Stimulated activated CD4-positive, alpha-beta T cell treated with anti-CD3 and anti-CD28 coated beads, TNF-alpha, amount 100 ng/mL, for 4 hours (primary cell): ENCODE results near the gene HINT2.

Source experiments
- DNase-seq, 3 experiments: peaks; one replicate each; pipeline ENCODE4 v3.0.0-alpha.2; 2020; ENCODE audit warnings: low read depth in 3 of 3

HINT2 gene

GRCh38 chr9:35814841-35815543 lies at the start of gene HINT2:
Gene HINT2 (minus strand): TSS chr9:35815042. CDS start chr9:35814979, 63 bp downstream.
- DNase-seq = peak; percentile 92 to 96 (median 95)

GRCh38 chr9:35863583-35863982 lies 48.7 kb upstream of the HINT2 start:
- no peak for DNase-seq

- DNase-seq = no peak
Observed at GRCh38 chr9:35862328-35862727, 47.5 kb upstream of the HINT2 start.

GRCh38 chr9:35861161-35861897 lies 46.5 kb upstream of the HINT2 start:
- no peak for DNase-seq

- no peak for DNase-seq
Observed at GRCh38 chr9:35859990-35860339, 45.1 kb upstream of the HINT2 start.

- DNase-seq = no peak
Observed at GRCh38 chr9:35859310-35859989, 44.6 kb upstream of the HINT2 start.

- DNase-seq = no peak
Observed at GRCh38 chr9:35858458-35858857, 43.6 kb upstream of the HINT2 start.

- no peak for DNase-seq
Observed at GRCh38 chr9:35856882-35857281, 42.0 kb upstream of the HINT2 start.

GRCh38 chr9:35856206-35856605 lies 41.4 kb upstream of the HINT2 start:
- DNase-seq = no peak

- no peak for DNase-seq
Observed at GRCh38 chr9:35854091-35854762, 39.4 kb upstream of the HINT2 start.

- no peak for DNase-seq
Observed at GRCh38 chr9:35852876-35853865, 38.3 kb upstream of the HINT2 start.

GRCh38 chr9:35852267-35852815 lies 37.5 kb upstream of the HINT2 start:
- no peak for DNase-seq

- DNase-seq = no peak
Observed at GRCh38 chr9:35847792-35848572, 33.1 kb upstream of the HINT2 start.

- DNase-seq = no peak
Observed at GRCh38 chr9:35845824-35846771, 31.3 kb upstream of the HINT2 start.

- no peak for DNase-seq
Observed at GRCh38 chr9:35844628-35845270, 29.9 kb upstream of the HINT2 start.

- DNase-seq = no peak
Observed at GRCh38 chr9:35842795-35843194, 28.0 kb upstream of the HINT2 start.

GRCh38 chr9:35842020-35842745 lies 27.3 kb upstream of the HINT2 start:
- DNase-seq = no peak

- no peak for DNase-seq
Observed at GRCh38 chr9:35841645-35841900, 26.7 kb upstream of the HINT2 start.
